ENCODE data around the gene SZT2.

DNA sequence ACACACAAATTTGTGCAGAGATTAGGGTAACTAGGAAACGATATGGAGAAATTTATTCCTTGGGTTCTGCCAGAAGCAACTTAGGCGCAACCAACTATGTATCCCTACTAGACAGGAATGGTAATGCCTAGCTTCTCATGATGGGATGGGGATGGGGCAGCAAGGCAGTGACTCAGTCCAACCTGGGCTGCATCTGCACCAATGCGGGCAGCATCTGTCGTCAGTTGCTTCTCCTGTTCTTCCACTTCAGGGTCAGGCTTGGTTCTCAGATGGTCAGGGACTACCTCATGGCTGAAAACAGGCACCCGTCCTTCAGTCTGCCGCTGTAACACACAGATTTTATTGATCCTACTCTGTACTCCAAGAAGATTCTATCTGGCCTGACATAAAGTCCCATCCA is 3.0 kb upstream of the SZT2 start:
- TF ChIP-seq, protein P1, sequence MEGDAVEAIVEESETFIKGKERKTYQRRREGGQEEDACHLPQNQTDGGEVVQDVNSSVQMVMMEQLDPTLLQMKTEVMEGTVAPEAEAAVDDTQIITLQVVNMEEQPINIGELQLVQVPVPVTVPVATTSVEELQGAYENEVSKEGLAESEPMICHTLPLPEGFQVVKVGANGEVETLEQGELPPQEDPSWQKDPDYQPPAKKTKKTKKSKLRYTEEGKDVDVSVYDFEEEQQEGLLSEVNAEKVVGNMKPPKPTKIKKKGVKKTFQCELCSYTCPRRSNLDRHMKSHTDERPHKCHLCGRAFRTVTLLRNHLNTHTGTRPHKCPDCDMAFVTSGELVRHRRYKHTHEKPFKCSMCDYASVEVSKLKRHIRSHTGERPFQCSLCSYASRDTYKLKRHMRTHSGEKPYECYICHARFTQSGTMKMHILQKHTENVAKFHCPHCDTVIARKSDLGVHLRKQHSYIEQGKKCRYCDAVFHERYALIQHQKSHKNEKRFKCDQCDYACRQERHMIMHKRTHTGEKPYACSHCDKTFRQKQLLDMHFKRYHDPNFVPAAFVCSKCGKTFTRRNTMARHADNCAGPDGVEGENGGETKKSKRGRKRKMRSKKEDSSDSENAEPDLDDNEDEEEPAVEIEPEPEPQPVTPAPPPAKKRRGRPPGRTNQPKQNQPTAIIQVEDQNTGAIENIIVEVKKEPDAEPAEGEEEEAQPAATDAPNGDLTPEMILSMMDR (IDR thresholded peaks at IDR 0.05; ENCODE audit: borderline replicate concordance, extremely low read depth, low read length, poor library complexity, severe bottlenecking): no peak
- TF ChIP-seq EZH2 (IDR thresholded peaks at IDR 0.05; ENCODE audit: borderline replicate concordance, low read depth, low read length, severe bottlenecking): no peak
